Sigmoid colon (tissue), 7 donors: ENCODE data around the gene NFS1. TPM values are rescaled to one million over a fixed set of nuclear protein-coding genes. Genes with fewer than 3 reads are reported as not detected.

Experiments
- DNase-seq: peaks from one replicate; pipeline ENCODE4 v3.0.0-alpha.2; 2019
- H3K27ac ChIP-seq, 4 donors: fragments of 200-600 bp; sonication (generic); one replicate each; pipeline ENCODE4 v1.5.1; 2016 to 2019; ENCODE audit warnings: mild to moderate bottlenecking in 1 of 4
- H3K27me3 ChIP-seq, 3 donors: fragments of 200-600 bp; sonication (generic); one replicate each; pipeline ENCODE4 v1.5.1; 2019; ENCODE audit warnings: mild to moderate bottlenecking in 1 of 3
- H3K36me3 ChIP-seq, 4 donors: fragments of 200-600 bp; sonication (generic); one replicate each; pipeline ENCODE4 v1.5.1; 2016 to 2019
- H3K4me1 ChIP-seq, 4 donors: fragments of 200-600 bp; sonication (generic); one replicate each; pipeline ENCODE4 v1.5.1; 2017 to 2019
- H3K4me3 ChIP-seq, 4 donors: fragments of 200-600 bp; sonication (generic); one replicate each; pipeline ENCODE4 v1.5.1; 2017 to 2019; ENCODE audit warnings: mild to moderate bottlenecking in 2 of 4, moderate library complexity in 1 of 4
- H3K9me3 ChIP-seq, 4 donors: fragments of 200-600 bp in 3 of 4; sonication (generic) in 3 of 4; one replicate each; pipeline versions ENCODE4 v1.5.1 to v1.6.1; 2013 to 2019
- CTCF ChIP-seq, 4 experiments: fragments of 450-650 bp in 3 of 4; fragments of 200-600 bp in 1 of 4; IDR thresholded peaks; one replicate each; pipeline ENCODE4 v1.5.1; 2016 to 2019; ENCODE audit warnings: antibody characterized with exemption in 4 of 4, mild to moderate bottlenecking in 3 of 4, moderate library complexity in 2 of 4
- EP300 ChIP-seq, 4 donors: sonication (generic); formaldehyde crosslinking; IDR thresholded peaks; one replicate each; pipeline ENCODE4 v1.6.1; 2017; ENCODE audit warnings: antibody characterized with exemption in 4 of 4
- POLR2A ChIP-seq, 2 donors: fragments of 450-650 bp; IDR thresholded peaks; one replicate each; pipeline ENCODE4 v1.6.1; 2016; ENCODE audit warnings: antibody characterized with exemption in 2 of 2, mild to moderate bottlenecking in 2 of 2, moderate library complexity in 2 of 2
- POLR2AphosphoS5 ChIP-seq, 4 donors: sonication (generic); formaldehyde crosslinking; IDR thresholded peaks; one replicate each; pipeline ENCODE4 v1.6.1; 2017; ENCODE audit warnings: antibody characterized with exemption in 4 of 4
- WGBS, 2 donors: extraction: QIAGEN DNeasy Blood & Tissue Kit; methylation state at CpG; one replicate each; pipeline ENCODE4 v1.1.7; 2013; 5-methylcytosine and 5-hydroxymethylcytosine counted together
- intact Hi-C: fragments of 100-400 bp; cut with DNase I; formaldehyde crosslinking; loops from one replicate; pipeline ENCODE4 v1.15.1; 2023
- polyA plus RNA-seq, 3 donors: library from polyadenylated mRNA; stranded (reverse); fragments of 200-250 nt; gene quantifications; one replicate each; pipeline ENCODE4 v1.2.3, GENCODE V29; 2013
- total RNA-seq, 4 donors: library from RNA; depleted of rRNA; stranded (reverse); fragments of >200 nt; gene quantifications; one replicate each; pipeline ENCODE4 v1.1.0, GENCODE V29; 2016
- donor health status: healthy with polysubstance abuse.
- donor health status: Bipolar disorder and iron deficiency.
- donor health status: healthy.

Gene NFS1
- total and polyA plus RNA-seq, 7 donors = 19.0 to 39.2 (median 29.8) TPM

DNA sequence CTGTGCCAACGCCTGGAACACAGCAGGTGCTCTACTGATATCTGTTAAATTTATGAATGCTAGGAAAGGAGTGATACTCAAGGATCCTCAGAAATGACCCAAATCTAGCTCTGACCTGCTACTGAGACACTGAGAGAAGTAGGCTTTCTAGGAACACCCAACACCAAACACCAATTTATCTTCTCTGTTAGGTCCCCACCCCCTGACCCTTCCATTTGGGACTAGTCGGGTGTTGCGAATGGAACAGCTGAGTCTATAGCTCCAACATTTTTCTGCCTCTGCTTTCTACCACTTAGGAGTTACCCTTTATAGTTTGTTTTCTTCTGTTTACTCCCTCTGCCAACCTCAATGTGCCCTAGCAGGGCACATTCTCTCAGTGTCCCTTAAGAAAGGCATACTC lies 58.4 kb downstream of the NFS1 start:
- peaks cover 0 to 17% (median 9%) of the 10 kb centered on the region in 4 donors for H3K4me1 ChIP-seq
- H3K4me3 ChIP-seq = no peak overlapping the region
- no peak overlapping the region for H3K27ac ChIP-seq
- intact Hi-C loops = no loop called here
- no peaks in the 10 kb centered on the region for H3K9me3 ChIP-seq
- DNase-seq = no peak
- H3K27me3 ChIP-seq = no peaks in the 10 kb centered on the region
- TF ChIP-seq POLR2AphosphoS5 (IDR thresholded peaks at IDR 0.05) = no peak
- TF ChIP-seq CTCF (IDR thresholded peaks at IDR 0.05) = no peak
- no peak for TF ChIP-seq EP300 (IDR thresholded peaks at IDR 0.05)
- WGBS, 2 donors = 89 to 93% methylated on average over 3 of the region's 3 CpGs
- H3K36me3 ChIP-seq = no peaks in the 10 kb centered on the region

DNA sequence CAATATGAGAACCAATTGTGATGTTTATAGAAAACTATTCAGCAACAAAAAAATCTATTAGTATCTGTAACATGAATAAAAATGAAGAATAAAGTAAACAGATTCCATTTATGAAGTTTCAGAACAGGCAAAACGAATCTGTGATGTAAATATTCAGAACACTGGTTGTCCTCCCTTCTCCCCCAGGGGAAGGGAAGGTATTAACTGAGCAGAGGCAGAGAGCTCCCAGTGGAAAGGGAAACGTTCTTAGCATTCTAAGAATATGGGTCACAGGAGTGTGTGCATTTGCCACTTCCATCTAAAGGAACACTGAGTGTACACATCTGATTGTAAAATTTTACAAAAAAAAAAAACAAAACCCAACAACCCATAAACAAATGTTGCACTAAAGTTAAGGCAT lies 60.4 kb downstream of the NFS1 start:
- Histone ChIP-seq H3K9me3 (no peaks in the 10 kb centered on the region), H3K4me3 (no peak overlapping the region), H3K4me1 (peaks cover 0 to 20% (median 8%) of the 10 kb centered on the region in 4 donors), H3K27me3 (no peaks in the 10 kb centered on the region), H3K27ac (no peak overlapping the region), H3K36me3 (no peaks in the 10 kb centered on the region)
- intact Hi-C loops = no loop called here
- no peak for TF ChIP-seq POLR2AphosphoS5 (IDR thresholded peaks at IDR 0.05)
- TF ChIP-seq CTCF (IDR thresholded peaks at IDR 0.05) = no peak
- TF ChIP-seq EP300 (IDR thresholded peaks at IDR 0.05) = no peak
- no peak for TF ChIP-seq POLR2A (IDR thresholded peaks at IDR 0.05)
- no peak for DNase-seq
- WGBS, 2 donors = 65 to 69% methylated on average over 2 of the region's 2 CpGs

- Histone ChIP-seq H3K27ac (no peak overlapping the region), H3K36me3 (peaks cover 0 to 2% (median under 1%) of the 10 kb centered on the region in 4 donors), H3K27me3 (no peaks in the 10 kb centered on the region), H3K4me1 (peaks cover 0 to 20% (median 8%) of the 10 kb centered on the region in 4 donors), H3K4me3 (no peak overlapping the region), H3K9me3 (no peaks in the 10 kb centered on the region)
- intact Hi-C loops = no loop called here
- WGBS, 2 donors = 95 to 96% methylated on average over 6 of the region's 6 CpGs
- no peak for DNase-seq
- TF ChIP-seq POLR2A (IDR thresholded peaks at IDR 0.05) = no peak
- TF ChIP-seq CTCF (IDR thresholded peaks at IDR 0.05) = no peak
- no peak for TF ChIP-seq EP300 (IDR thresholded peaks at IDR 0.05)
- no peak for TF ChIP-seq POLR2AphosphoS5 (IDR thresholded peaks at IDR 0.05)
These were observed 61.9 kb downstream of the NFS1 start for GRCh38 chr20:35637276-35637675.

GRCh38 chr20:35636095-35636494 lies 63.1 kb downstream of the NFS1 start:
- Histone ChIP-seq H3K36me3 (peaks cover 0 to 14% (median 9%) of the 10 kb centered on the region in 4 donors), H3K27me3 (no peaks in the 10 kb centered on the region), H3K9me3 (no peaks in the 10 kb centered on the region), H3K4me1 (peaks cover 0 to 20% (median 8%) of the 10 kb centered on the region in 4 donors), H3K27ac (no peak overlapping the region), H3K4me3 (no peak overlapping the region)
- TF ChIP-seq CTCF (IDR thresholded peaks at IDR 0.05) = no peak
- no peak for TF ChIP-seq POLR2A (IDR thresholded peaks at IDR 0.05)
- no peak for TF ChIP-seq POLR2AphosphoS5 (IDR thresholded peaks at IDR 0.05)
- no peak for TF ChIP-seq EP300 (IDR thresholded peaks at IDR 0.05)
- DNase-seq = no peak
- 89 to 95% methylated on average over 2 of the region's 2 CpGs for WGBS, 2 donors
- intact Hi-C loops = no loop called here

DNA sequence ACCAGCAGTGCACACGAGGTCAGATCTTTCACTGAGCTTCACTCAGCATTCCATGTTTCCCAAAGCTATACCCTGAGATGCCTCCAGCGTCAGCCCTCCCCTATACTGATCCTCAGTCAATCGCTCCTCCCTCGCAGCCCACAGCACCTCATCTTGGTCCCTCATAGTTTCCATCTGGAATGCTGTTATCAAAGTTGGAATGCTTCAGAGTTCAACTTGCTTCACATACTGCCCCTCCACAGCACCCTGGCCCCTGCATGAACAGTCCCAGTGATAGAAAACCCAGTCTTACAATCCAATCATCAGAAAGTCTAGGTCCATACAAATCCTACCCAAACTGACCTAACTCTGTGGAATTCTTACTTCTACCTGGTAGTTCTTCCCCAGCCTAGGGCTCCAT lies 63.5 kb downstream of the NFS1 start:
- intact Hi-C loops = no loop called here
- WGBS, 2 donors = 92 to 94% methylated on average over 4 of the region's 4 CpGs
- Histone ChIP-seq H3K27me3 (no peaks in the 10 kb centered on the region), H3K36me3 (peaks cover 4 to 19% (median 13%) of the 10 kb centered on the region in 4 donors), H3K4me3 (no peak overlapping the region), H3K27ac (no peak overlapping the region), H3K9me3 (no peaks in the 10 kb centered on the region), H3K4me1 (peaks cover 0 to 20% (median 6%) of the 10 kb centered on the region in 4 donors)
- no peak for DNase-seq
- TF ChIP-seq CTCF (IDR thresholded peaks at IDR 0.05) (no peak), EP300 (IDR thresholded peaks at IDR 0.05) (no peak), POLR2AphosphoS5 (IDR thresholded peaks at IDR 0.05) (no peak), POLR2A (IDR thresholded peaks at IDR 0.05) (no peak)
